Fibroblast of gingiva (primary cell): Measurements from ENCODE around the gene PHOX2A.

Source experiments
- DNase-seq: peaks from one replicate; pipeline ENCODE4 v3.0.0-alpha.2; 2011; ENCODE audit warnings: low read depth

The PHOX2A gene

GRCh38 chr11:72249961-72250360 is 6.0 kb upstream of the PHOX2A start:
- no peak for DNase-seq

DNA sequence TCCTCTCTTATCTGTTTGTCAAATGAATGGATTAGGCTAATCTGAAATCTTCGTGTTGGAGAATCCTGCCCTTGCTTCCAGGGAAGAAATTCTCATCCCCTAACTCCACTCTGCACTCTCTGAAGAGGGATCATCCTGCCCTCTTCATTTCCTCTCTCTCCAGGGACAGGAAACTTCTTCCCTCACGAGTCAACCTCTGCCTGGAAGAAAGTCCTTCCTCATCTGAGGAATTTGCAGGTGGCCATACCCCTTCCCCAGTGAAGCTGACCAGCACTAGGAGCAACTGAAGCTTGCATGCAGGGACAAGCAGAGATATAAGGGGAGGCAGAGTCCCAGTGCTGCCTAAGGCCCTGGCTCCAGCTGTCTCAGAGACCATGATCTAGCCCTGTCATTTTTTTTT is 3.6 kb upstream of the PHOX2A start:
- no peak for DNase-seq

GRCh38 chr11:72245263-72245816 is 1.4 kb upstream of the PHOX2A start:
- no peak for DNase-seq

DNA sequence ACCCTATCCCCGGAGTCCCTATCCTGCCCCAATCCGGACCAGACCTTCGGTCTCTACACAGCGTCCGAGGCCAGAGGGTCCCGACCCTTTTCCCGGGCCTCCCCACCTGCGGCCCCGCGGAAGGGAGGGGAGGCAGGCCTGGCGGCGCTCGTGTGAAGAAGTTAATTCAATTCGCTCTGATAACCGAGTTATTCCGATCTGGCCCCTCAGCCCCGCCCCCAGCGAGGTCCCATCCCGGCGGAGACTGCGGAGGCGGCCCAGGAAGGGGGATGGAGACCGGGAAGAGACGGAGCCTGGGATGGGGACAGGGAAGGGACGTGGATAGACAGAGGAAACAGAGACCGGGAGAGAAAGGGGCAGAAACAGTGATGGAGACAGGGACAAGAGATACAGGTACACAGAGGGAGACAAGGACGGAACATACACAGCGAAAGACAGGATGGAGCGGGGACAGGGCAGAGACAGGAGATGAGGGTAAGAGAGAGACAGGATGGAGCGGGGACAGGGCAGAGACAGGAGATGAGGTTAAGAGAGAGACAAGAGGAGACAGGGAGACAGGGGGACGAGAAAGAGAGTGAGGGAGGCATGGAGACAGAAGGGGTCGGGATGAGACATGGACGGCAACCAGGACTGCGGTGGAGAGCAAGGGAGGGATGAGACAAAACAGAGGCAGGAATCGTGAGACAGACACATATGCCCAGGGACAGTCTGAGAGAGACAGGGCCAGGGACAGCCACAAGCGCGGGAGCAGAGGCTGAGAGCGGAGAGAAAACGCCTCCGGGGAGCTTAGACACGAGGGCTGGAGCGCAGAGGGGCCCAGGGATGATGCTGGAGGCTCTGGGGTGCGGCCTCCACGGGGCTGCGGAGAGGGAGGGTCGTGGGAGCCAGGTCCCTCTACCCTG is 636 bp upstream of the PHOX2A start:
- DNase-seq = no peak

DNA sequence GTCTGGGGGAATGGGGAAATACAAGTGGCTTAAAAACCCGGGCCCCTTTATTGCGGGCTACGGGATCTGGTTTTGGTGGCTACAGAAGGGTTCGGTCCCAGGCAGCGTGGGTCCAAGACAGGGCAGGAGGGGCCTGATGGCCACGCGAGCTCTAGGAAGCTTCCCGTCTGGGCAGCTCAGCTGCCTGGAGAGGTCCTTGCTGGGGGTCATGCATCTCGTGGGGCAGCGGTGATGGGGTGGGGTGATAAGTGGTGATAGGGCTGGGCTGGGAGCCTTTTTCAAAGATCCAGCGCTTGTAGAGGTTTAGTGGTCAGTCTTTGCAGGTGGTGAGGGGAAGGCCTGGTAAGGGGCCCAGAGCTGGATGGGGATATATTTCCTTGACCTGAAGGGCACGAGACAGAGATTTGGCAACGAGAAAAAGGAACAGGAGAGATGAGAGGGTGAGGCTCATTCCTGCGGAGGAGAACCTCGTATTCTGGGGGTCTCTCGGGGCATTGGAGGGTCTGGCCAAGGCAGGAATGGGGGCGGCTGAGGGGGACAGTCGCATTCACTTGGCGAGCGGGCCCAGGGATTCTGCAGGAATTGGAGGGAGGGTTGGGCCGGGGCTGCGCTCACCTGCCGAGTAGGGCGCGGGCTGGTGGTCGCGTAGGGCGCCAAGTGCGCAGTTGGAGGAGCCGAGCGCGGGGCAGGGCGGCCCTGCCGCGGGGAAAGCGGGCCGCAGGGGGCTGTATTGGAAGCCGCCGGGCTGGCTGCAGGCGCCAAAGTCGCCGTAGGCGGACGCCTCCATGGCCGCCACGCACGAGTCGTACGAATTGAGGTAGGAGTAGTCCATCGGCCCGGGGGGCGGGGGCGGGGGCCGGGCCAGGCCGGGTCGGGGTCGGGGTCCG is 560 bp downstream of the PHOX2A start:
- no peak for DNase-seq

- no peak for DNase-seq
Observed at GRCh38 chr11:72242141-72242540, 1.8 kb downstream of the PHOX2A start.

GRCh38 chr11:72241291-72241781 is 2.6 kb downstream of the PHOX2A start:
- DNase-seq = no peak

DNA sequence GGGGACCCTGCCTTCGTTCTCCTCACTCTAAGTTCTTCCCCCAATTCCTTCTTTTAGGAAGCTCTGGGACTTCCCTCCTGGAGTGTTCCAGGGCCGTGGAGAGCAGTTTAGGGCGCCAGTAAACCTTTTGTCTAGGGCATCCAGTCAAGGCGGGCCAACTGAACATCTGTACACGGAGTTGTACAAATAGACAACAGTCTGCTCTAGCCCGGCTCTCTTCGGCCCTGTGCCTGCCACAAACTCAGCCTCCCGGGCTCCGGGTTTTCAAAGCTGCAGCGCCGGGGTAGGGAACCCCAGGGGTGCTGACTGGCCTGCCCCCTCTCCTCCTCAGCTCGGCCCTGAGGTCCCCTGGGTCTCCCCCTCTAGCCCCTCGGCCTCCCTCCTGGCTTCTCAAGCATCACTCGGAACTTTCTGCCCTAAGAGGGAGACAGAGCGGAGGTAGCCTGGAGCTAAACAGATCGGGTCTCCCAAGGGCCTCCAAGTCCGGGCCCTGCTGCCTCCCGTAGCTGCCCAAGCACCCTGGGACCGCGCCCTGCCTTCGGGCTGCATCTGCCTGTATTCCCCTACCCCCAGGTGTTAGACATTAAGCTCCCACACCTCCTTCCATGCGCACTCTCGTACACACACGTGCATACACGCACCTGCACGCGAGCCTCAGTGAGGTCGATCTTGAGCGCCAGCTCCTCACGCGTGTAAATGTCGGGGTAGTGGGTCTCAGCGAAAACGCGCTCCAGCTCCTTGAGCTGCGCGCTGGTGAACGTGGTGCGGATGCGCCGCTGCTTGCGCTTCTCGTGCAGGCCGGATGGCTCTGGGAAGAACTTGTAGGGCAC is 3.3 kb downstream of the PHOX2A start:
- DNase-seq = no peak

DNA sequence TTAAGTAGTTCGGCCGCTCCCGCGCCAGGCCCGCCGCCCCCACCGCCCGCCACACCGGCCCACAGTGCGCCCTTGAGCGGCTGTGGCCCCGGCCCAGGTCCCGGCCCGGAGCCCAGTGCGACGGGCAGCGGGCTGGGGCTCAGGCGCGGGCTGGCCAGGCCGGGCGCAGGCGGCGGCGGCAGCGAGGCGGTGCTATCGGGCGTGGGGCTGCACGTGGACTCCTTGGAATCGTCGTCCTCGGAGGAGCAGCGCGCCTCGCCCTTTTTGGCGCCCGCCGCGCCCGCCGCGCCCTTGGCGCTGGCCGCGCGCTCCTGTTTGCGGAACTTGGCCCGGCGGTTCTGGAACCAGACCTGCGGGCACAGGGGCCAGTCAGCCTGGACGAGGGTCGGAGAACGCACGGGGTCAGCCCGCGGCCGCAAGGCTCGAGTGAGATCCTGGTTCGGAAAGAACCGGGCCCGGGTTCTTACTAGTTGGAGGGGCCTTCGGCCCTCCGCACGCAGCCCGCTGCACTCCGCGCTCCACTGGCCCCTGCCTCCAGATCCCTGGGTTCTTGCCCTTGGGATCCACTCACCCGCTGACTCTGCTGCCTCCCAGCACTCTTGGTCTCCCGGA is 4.0 kb downstream of the PHOX2A start:
- peak; percentile 30 for DNase-seq

GRCh38 chr11:72239313-72239848 is 4.6 kb downstream of the PHOX2A start:
- DNase-seq = peak; percentile 44

GRCh38 chr11:72238492-72239312 is 5.3 kb downstream of the PHOX2A start:
- DNase-seq = no peak

DNA sequence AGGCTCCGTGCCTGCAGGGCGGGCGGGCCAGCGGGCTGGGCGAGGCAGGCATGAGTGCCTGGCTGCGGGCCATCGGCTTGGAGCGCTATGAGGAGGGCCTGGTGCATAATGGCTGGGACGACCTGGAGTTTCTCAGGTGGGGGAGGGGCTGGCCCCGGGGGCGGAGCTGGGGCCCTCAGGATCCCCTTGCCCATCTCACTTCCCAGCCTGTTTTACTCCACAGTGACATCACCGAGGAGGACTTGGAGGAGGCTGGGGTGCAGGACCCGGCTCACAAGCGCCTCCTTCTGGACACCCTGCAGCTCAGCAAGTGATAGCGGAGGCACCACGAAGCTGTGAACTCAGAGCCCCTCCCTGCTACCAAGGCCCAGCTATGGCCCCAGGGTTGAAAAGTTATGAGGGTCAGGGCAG is 5.9 kb downstream of the PHOX2A start:
- DNase-seq = peak; percentile 50

GRCh38 chr11:72237112-72237931 is 6.7 kb downstream of the PHOX2A start:
- no peak for DNase-seq

DNA sequence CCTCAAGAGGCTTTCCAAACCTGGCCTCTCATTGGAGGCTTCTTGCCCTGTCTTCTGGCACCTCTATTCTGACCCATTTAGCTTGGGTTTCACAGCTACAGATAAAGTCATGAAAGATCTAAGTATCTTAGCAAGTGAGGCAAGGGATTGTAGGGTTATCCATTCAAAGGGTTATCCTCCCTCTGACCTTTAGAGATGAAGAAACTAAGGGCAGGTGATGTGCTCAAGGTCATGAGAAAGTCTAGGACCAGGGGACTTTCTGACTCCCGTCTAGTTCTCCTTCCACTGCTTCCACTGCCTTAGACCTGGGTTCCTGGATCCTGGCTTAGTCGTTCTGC is 7.2 kb downstream of the PHOX2A start:
- DNase-seq = no peak

DNA sequence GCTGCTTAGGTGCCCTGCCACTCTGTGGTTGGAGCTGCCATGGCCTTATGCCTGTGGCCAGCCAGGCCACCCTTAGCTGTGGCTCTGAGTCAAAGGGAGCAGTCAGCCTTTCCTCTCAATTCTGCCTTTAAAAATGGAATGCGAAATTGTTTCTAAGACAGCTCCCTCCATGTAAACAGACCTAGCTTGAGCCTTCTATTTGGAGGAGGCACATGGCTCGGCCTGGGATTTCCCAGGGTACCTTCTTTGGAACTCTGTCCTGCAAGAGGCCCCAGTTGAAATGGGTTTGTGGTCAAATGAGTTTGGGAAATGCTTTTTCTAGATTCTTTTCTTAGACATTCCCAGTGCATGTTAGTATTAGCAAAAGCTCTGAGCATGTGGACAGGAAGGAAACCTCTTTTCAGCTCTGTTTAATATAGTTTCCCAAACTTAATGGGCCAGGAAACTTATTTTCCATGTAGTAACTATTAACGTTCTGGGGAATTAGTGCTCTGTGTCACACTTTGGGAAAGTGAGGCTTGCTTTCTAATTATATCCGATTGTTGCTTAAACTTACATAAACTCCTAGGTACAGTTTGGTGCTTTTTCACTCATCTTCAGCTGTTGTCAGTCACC is 7.8 kb downstream of the PHOX2A start:
- DNase-seq = no peak

- DNase-seq = no peak
Observed at GRCh38 chr11:72235351-72236057, 8.5 kb downstream of the PHOX2A start.

DNA sequence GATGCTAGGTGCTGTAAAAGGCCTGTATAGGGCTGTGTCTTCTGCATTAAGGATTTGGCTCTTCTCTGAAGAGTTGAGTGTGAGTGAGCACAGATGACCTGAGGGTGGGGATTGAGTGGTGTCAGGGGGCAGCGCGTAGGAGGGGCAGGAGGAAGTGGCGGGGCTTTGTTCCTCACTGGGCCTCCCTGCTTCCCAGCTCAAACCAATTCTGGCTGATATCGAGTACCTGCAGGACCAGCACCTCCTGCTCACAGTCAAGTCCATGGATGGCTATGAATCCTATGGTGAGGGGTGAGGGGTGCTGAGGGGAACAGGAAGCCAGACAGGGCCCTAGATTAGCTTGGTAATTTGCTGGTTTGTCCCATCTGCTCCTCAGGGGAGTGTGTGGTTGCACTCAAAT is 9.1 kb downstream of the PHOX2A start:
- DNase-seq = no peak

GRCh38 chr11:72234514-72234830 is 9.5 kb downstream of the PHOX2A start:
- DNase-seq = no peak
